Activated T-helper 17 cell treated with anti-CD3 and anti-CD28 coated beads, Interleukin-2, amount 50 U/mL, for 72 hours (primary cell): ENCODE data around the gene HEMK1. TPM values are rescaled to one million over a fixed set of nuclear protein-coding genes. Genes with fewer than 3 reads are reported as not detected.

Experiments used
- ATAC-seq: fragments of 150-1000 bp; cut with Tn5 transposase; replicated peaks from 2 replicates; pipeline ENCODE4 v1.10.0; 2021; ENCODE audit warnings: mild to moderate bottlenecking, moderate library complexity
- H3K27ac Mint-ChIP-seq: one replicate; pipeline ENCODE4 v1.8.0; 2022; ENCODE audit warnings: mixed read lengths
- H3K27me3 Mint-ChIP-seq: one replicate; pipeline ENCODE4 v1.8.0; 2022; ENCODE audit warnings: mixed read lengths
- H3K36me3 Mint-ChIP-seq: one replicate; pipeline ENCODE4 v1.8.0; 2022; ENCODE audit warnings: low read depth, mild to moderate bottlenecking, mixed read lengths
- H3K4me1 Mint-ChIP-seq: one replicate; pipeline ENCODE4 v1.8.0; 2022; ENCODE audit warnings: mixed read lengths
- H3K4me3 Mint-ChIP-seq: one replicate; pipeline ENCODE4 v1.8.0; 2022; ENCODE audit warnings: mild to moderate bottlenecking, mixed read lengths
- H3K9me3 Mint-ChIP-seq: one replicate; pipeline ENCODE4 v1.8.0; 2022; ENCODE audit warnings: mixed read lengths
- total RNA-seq, 2 donors: library from RNA; stranded (reverse); gene quantifications; one replicate each; pipeline ENCODE4 v1.2.3, GENCODE V29; 2022

Gene HEMK1
- total RNA-seq, 2 donors from 2014 or later: 47.5 to 99.2 TPM

DNA sequence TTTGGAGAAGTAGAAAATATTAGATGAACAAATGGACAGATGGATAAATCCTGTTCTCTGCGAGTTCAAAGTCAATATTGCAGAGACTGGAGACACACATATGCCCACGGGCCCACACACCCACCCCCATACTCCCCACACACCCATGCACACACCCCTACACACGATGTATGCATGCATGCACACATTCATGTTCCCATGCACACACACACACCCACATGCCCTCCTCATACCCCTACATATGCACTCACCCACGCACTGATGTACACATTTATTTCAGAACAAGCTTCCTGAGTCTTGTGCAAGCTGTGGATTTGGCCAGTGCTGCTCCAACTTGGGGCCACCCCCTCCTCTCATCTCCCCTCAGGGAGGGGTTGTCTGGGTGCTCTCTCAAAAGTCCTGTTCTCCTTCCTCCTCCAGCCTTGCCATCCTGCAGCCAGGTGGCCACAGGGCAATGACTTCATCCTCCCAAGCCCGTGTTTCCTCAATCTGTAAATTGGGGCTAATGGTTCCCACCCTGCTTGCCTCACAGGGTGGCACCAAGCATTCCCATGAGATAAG is 64.0 kb downstream of the HEMK1 start:
- ATAC-seq: no peak
- Mint-ChIP-seq H3K27me3 (no peaks in the 10 kb centered on the region), H3K4me1 (peaks cover 67% of the 10 kb centered on the region), H3K9me3 (no peaks in the 10 kb centered on the region), H3K27ac (peak overlapping the region; percentile 81), H3K4me3 (peak overlapping the region; percentile 66), H3K36me3 (peaks cover 82% of the 10 kb centered on the region)

DNA sequence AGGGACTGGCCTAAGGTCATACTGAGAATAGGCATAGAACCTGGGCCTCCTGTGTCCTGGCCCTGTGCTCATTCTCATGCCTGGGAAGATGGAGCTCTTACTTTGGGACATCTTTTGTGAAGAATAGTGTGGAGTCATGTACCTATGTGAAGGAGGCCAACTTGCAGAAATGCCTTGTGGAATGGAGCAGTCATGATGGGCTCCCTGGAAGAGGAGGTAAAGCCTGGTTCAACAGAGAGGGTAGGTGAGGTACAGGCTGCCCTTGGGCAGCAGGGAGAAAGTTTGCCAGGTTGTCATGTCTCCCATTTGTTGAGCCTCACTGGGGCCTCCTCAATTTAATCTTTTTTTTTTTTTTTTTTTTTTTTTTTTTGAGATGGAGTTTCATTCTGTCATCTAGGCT is 65.7 kb downstream of the HEMK1 start:
- no peaks in the 10 kb centered on the region for H3K9me3 Mint-ChIP-seq
- no peak overlapping the region for H3K27ac Mint-ChIP-seq
- peaks cover 57% of the 10 kb centered on the region for H3K4me1 Mint-ChIP-seq
- ATAC-seq: no peak
- H3K27me3 Mint-ChIP-seq: no peaks in the 10 kb centered on the region
- peaks cover 83% of the 10 kb centered on the region for H3K36me3 Mint-ChIP-seq
- no peak overlapping the region for H3K4me3 Mint-ChIP-seq

DNA sequence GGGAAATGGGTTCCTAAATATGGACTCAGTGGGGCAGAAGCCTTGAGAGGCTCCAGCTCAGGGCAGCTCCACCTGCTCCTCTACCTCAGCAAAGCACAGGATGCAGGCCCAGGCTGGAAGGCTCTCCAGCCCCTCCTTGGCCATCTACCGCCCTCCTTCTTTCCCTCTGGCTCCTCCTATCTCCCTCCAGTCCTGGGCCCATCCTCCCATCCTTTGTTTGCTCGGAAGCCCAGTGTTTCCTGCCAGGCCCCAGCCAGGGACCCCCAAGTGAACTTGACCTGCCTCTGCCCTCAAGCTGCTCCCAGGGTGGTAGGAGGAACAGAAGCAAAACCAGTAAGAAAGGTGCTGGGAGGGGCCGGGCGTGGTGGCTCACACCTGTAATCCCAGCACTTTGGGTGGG is 67.7 kb downstream of the HEMK1 start:
- Mint-ChIP-seq H3K9me3 (no peaks in the 10 kb centered on the region), H3K27ac (peak overlapping the region; percentile 82)

DNA sequence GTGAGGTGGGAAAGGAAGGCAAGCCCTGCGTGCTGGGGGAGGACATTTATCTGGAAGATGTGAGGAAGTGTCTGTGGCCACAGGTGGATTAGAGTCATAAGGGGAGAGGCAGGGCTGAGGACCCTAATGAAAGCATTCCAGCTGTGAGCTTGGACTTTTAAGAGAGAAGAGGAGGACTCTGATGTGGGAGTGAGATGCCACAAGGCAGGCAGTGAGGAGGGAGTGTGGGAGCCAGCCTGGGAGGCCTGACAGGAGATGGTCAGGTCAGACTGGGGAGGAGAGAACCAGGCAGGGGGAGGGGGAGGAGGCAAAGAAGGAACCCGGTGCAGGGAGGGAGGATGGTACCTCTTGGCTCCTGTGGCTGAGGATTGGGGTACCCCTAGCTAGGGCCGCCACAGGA is 68.6 kb downstream of the HEMK1 start:
- H3K4me3 Mint-ChIP-seq: no peak overlapping the region
- H3K27me3 Mint-ChIP-seq: no peaks in the 10 kb centered on the region
- H3K9me3 Mint-ChIP-seq: no peaks in the 10 kb centered on the region
- peaks cover 85% of the 10 kb centered on the region for H3K36me3 Mint-ChIP-seq
- ATAC-seq: no peak
- H3K27ac Mint-ChIP-seq: peak overlapping the region; percentile 82
- H3K4me1 Mint-ChIP-seq: peaks cover 41% of the 10 kb centered on the region

More for the DNA sequence above, 67.7 kb downstream of the HEMK1 start:
- peaks cover 46% of the 10 kb centered on the region for H3K4me1 Mint-ChIP-seq
- H3K36me3 Mint-ChIP-seq: peaks cover 84% of the 10 kb centered on the region
- no peak for ATAC-seq
- no peaks in the 10 kb centered on the region for H3K27me3 Mint-ChIP-seq
- peak overlapping the region; percentile 61 for H3K4me3 Mint-ChIP-seq

DNA sequence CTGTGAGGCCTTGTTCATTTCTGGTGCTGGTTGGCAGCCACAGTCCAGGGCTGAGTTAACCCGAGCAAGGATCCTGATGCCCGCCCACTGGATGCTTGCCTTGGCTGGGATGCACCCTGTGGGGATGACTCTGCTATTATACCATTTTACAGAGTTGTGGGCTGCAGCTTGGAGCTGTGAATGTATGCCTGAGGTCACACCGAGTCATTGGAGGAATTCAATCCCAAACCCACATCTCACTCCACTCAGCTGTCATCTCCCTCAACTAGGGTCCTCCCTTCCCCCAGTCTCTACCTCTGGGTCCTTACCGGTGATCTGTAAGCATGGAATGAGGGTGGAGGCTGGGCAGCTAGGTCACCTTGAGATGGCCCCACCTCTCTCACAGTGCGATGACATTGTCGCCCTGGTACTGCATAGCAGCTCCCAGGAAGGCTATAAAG is 69.8 kb downstream of the HEMK1 start:
- Mint-ChIP-seq H3K27me3 (no peaks in the 10 kb centered on the region), H3K4me3 (no peak overlapping the region), H3K4me1 (peaks cover 29% of the 10 kb centered on the region), H3K27ac (peak overlapping the region; percentile 51), H3K9me3 (no peaks in the 10 kb centered on the region), H3K36me3 (peaks cover 90% of the 10 kb centered on the region)
- peak; percentile 28 for ATAC-seq

DNA sequence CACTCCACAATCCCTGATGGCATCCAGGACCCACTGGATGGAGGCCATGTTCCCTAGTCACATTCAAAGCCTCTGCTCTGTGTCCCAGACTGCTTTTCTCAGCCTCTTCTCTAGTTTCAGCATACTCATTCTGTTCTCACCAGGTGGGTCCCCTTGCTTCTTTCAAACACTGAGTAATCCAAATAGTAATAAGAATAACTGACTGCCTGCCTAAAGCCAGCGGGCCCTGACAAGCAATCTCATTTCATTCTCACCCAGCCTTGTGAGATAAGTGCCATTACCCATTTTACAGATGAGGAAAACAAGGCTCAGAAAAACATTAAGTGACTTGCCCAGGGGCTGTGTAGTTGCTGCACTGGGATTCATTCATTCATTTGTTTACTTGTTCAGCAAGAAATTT is 73.1 kb downstream of the HEMK1 start:
- H3K27me3 Mint-ChIP-seq: no peaks in the 10 kb centered on the region
- peak; percentile 94 for ATAC-seq
- no peak overlapping the region for H3K4me3 Mint-ChIP-seq
- peaks cover 92% of the 10 kb centered on the region for H3K36me3 Mint-ChIP-seq
- H3K4me1 Mint-ChIP-seq: peaks cover 19% of the 10 kb centered on the region
- no peaks in the 10 kb centered on the region for H3K9me3 Mint-ChIP-seq
- peak overlapping the region; percentile 56 for H3K27ac Mint-ChIP-seq

DNA sequence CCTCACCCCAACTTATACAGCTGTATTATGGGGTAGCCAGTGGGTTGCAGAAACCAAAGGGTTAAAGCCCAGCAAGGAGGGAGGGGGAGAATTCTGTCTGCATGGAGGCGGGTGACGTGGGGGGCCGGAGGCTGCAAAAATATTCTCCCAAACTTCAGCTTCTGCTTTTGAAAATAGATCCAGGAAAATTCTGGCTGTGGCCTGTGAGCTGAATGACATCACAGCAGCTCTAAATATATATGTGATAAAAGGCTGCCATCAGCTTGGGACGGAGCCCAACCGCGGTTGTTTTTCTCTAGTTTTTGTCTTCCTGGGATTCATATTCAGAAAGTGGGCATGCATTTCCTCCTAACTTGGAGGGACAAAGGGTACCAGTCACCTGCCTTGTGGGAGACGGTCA is 75.2 kb downstream of the HEMK1 start:
- no peak overlapping the region for H3K4me3 Mint-ChIP-seq
- H3K27me3 Mint-ChIP-seq: no peaks in the 10 kb centered on the region
- H3K4me1 Mint-ChIP-seq: peaks cover 9% of the 10 kb centered on the region
- H3K36me3 Mint-ChIP-seq: peaks cover 92% of the 10 kb centered on the region
- no peak overlapping the region for H3K27ac Mint-ChIP-seq
- no peaks in the 10 kb centered on the region for H3K9me3 Mint-ChIP-seq
- no peak for ATAC-seq

DNA sequence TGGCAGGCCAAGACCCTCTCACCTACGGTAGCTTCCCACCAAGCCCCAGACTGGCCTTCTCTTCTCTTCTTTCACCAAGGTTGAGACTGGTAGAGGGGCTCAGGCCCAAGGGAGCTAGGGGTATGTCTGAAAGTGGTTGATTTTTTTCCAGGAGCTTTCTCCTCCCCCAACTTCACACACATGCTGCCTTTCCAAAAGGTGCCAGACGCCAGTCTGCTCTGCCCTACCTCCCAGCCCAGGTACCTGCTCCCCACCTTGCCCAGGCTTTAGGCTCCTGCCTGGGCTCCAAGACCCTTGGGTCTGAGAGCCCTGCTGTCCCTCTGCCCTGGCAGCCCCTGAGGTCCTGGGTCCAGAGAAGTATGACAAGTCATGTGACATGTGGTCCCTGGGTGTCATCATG is 76.1 kb downstream of the HEMK1 start:
- Mint-ChIP-seq H3K27ac (peak overlapping the region; percentile 36), H3K4me1 (peaks cover 9% of the 10 kb centered on the region), H3K4me3 (no peak overlapping the region), H3K9me3 (no peaks in the 10 kb centered on the region), H3K27me3 (no peaks in the 10 kb centered on the region), H3K36me3 (peaks cover 86% of the 10 kb centered on the region)
- no peak for ATAC-seq

Other genes with a start within 250 kb of the HEMK1 start
- 1 to 10 TPM; 5.1 to 8.5 TPM for gene HYAL2, start 246.8 kb upstream of the HEMK1 start, total RNA-seq
- gene TUSC2, start 241.3 kb upstream of the HEMK1 start, total RNA-seq: 10 to 100 TPM; 13.9 to 19.3 TPM
- 100 to 1,000 TPM in 1 of 2 donors, 10 to 100 TPM in 1; 85.8 to 139 TPM for gene RASSF1, start 228.7 kb upstream of the HEMK1 start, total RNA-seq
- 10 to 100 TPM in 1 of 2 donors, 1 to 10 TPM in 1; 3.9 to 10.9 TPM for gene ZMYND10, start 223.8 kb upstream of the HEMK1 start, total RNA-seq
- 10 to 100 TPM; 50.2 to 96.5 TPM for gene NPRL2, start 218.7 kb upstream of the HEMK1 start, total RNA-seq
- 10 to 100 TPM; 35.6 to 40.8 TPM for gene CYB561D2, start 218.7 kb upstream of the HEMK1 start, total RNA-seq
- gene TMEM115, start 210.0 kb upstream of the HEMK1 start, total RNA-seq: 10 to 100 TPM; 14.3 to 21.9 TPM
- 1 to 10 TPM in 1 of 2 donors, under 1 TPM in 1; 0.50 to 5.0 TPM for gene CACNA2D2, start 65.9 kb upstream of the HEMK1 start, total RNA-seq
- gene C3orf18, start 1.8 kb upstream of the HEMK1 start, total RNA-seq: 10 to 100 TPM; 17.3 to 50.8 TPM
- 100 to 1,000 TPM; 204 to 327 TPM for gene CISH, start 42.3 kb downstream of the HEMK1 start, total RNA-seq
- gene MAPKAPK3, start 47.6 kb downstream of the HEMK1 start, total RNA-seq: 100 to 1,000 TPM in 1 of 2 donors, 10 to 100 TPM in 1; 99.8 to 131 TPM
- gene DOCK3, start 105.4 kb downstream of the HEMK1 start, total RNA-seq: 1 to 10 TPM; 3.8 to 7.8 TPM